ENCODE data around the gene SYNGR3. TPM values are rescaled to one million over a fixed set of nuclear protein-coding genes. Genes with fewer than 3 reads are reported as not detected.

The SYNGR3 gene
- total RNA-seq, 1 donor from 2014 or later: 2.1 TPM

- H3K4me1 Mint-ChIP-seq: peaks cover 29% of the 10 kb centered on the region
- no peak for DNase-seq (ENCODE audit: low read depth, low spot score)
- H3K27ac Mint-ChIP-seq (ENCODE audit: unreplicated experiment): no peak overlapping the region
- peaks cover 68% of the 10 kb centered on the region for H3K27me3 Mint-ChIP-seq (ENCODE audit: low read depth)
- no peak for TF ChIP-seq CTCF (conservative IDR thresholded peaks at IDR 0.05)
- H3K9me3 Mint-ChIP-seq: no peaks in the 10 kb centered on the region
- H3K36me3 Mint-ChIP-seq (ENCODE audit: low read depth): peaks cover 18% of the 10 kb centered on the region
- H3K4me3 Mint-ChIP-seq: peak overlapping the region; percentile 78
Measured at GRCh38 chr16:1987198-1987597, 2.6 kb upstream of the SYNGR3 start.

GRCh38 chr16:1990101-1990350 is 256 bp downstream of the SYNGR3 start:
- no peak overlapping the region for H3K27ac Mint-ChIP-seq (ENCODE audit: unreplicated experiment)
- TF ChIP-seq CTCF (conservative IDR thresholded peaks at IDR 0.05): no peak
- no peak overlapping the region for H3K4me3 Mint-ChIP-seq
- no peak for DNase-seq (ENCODE audit: low read depth, low spot score)
- no peaks in the 10 kb centered on the region for H3K9me3 Mint-ChIP-seq
- peaks cover 66% of the 10 kb centered on the region for H3K27me3 Mint-ChIP-seq (ENCODE audit: low read depth)
- peaks cover 20% of the 10 kb centered on the region for H3K36me3 Mint-ChIP-seq (ENCODE audit: low read depth)
- H3K4me1 Mint-ChIP-seq: peaks cover 11% of the 10 kb centered on the region

GRCh38 chr16:1990351-1991134 is 773 bp downstream of the SYNGR3 start:
- peaks cover 69% of the 10 kb centered on the region for H3K27me3 Mint-ChIP-seq (ENCODE audit: low read depth)
- H3K36me3 Mint-ChIP-seq (ENCODE audit: low read depth): peaks cover 24% of the 10 kb centered on the region
- no peak for TF ChIP-seq CTCF (conservative IDR thresholded peaks at IDR 0.05)
- H3K27ac Mint-ChIP-seq (ENCODE audit: unreplicated experiment): no peak overlapping the region
- no peak for DNase-seq (ENCODE audit: low read depth, low spot score)
- H3K4me1 Mint-ChIP-seq: peaks cover 7% of the 10 kb centered on the region
- H3K9me3 Mint-ChIP-seq: no peaks in the 10 kb centered on the region
- peak overlapping the region; percentile 38 for H3K4me3 Mint-ChIP-seq

GRCh38 chr16:1991135-1991551 is 1.4 kb downstream of the SYNGR3 start:
- DNase-seq (ENCODE audit: low read depth, low spot score): no peak
- Mint-ChIP-seq H3K9me3 (no peaks in the 10 kb centered on the region), H3K27ac (ENCODE audit: unreplicated experiment) (no peak overlapping the region), H3K4me3 (peak overlapping the region; percentile 51), H3K36me3 (ENCODE audit: low read depth) (peaks cover 25% of the 10 kb centered on the region), H3K4me1 (peaks cover 7% of the 10 kb centered on the region), H3K27me3 (ENCODE audit: low read depth) (peaks cover 72% of the 10 kb centered on the region)
- TF ChIP-seq CTCF (conservative IDR thresholded peaks at IDR 0.05): no peak

GRCh38 chr16:1991588-1991947 is 1.8 kb downstream of the SYNGR3 start:
- H3K27me3 Mint-ChIP-seq (ENCODE audit: low read depth): peaks cover 70% of the 10 kb centered on the region
- H3K9me3 Mint-ChIP-seq: no peaks in the 10 kb centered on the region
- DNase-seq (ENCODE audit: low read depth, low spot score): no peak
- no peak for TF ChIP-seq CTCF (conservative IDR thresholded peaks at IDR 0.05)
- H3K27ac Mint-ChIP-seq (ENCODE audit: unreplicated experiment): no peak overlapping the region
- H3K4me3 Mint-ChIP-seq: peak overlapping the region; percentile 51
- H3K36me3 Mint-ChIP-seq (ENCODE audit: low read depth): peaks cover 24% of the 10 kb centered on the region
- peaks cover 7% of the 10 kb centered on the region for H3K4me1 Mint-ChIP-seq

All from neural crest cell (in vitro differentiated cells).